ENCODE results near the gene LIG4.
A peak's percentile ranks its signal among the peaks of the same experiment; 100 is the strongest.

The LIG4 gene

DNA sequence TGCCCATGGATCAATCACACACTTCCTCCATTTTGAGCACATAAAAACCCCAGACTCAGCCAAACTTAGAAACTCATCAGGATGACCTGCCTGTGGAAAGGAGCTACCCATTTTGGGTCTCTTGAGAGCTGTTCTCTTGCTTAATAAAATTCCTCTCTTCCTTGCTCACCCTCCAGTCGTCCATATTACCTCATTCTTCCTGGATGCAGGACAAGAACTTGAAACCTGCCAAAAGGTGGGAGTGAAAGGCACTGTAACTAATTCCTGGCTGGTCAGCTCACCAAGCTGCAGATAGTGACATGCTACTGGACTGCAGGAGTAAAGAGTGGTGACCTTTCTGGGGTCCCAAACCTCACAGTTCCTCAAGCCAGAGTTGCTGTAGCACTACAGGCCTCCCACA lies 20.2 kb downstream of the LIG4 start:
- no peaks in the 10 kb centered on the region for H3K27me3 ChIP-seq (ENCODE audit: insufficient read depth, poor library complexity, severe bottlenecking)
- TF ChIP-seq, protein P1, sequence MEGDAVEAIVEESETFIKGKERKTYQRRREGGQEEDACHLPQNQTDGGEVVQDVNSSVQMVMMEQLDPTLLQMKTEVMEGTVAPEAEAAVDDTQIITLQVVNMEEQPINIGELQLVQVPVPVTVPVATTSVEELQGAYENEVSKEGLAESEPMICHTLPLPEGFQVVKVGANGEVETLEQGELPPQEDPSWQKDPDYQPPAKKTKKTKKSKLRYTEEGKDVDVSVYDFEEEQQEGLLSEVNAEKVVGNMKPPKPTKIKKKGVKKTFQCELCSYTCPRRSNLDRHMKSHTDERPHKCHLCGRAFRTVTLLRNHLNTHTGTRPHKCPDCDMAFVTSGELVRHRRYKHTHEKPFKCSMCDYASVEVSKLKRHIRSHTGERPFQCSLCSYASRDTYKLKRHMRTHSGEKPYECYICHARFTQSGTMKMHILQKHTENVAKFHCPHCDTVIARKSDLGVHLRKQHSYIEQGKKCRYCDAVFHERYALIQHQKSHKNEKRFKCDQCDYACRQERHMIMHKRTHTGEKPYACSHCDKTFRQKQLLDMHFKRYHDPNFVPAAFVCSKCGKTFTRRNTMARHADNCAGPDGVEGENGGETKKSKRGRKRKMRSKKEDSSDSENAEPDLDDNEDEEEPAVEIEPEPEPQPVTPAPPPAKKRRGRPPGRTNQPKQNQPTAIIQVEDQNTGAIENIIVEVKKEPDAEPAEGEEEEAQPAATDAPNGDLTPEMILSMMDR (IDR thresholded peaks at IDR 0.05; ENCODE audit: poor library complexity, severe bottlenecking), result no peak
- no peaks in the 10 kb centered on the region for H3K36me3 ChIP-seq (ENCODE audit: low read depth)
- no peak for DNase-seq (ENCODE audit: low spot score)
- peaks cover 16% of the 10 kb centered on the region for H3K4me1 ChIP-seq (ENCODE audit: insufficient read depth, poor library complexity, severe bottlenecking)
- no peaks in the 10 kb centered on the region for H3K9me3 ChIP-seq (ENCODE audit: severe bottlenecking)
- no peak overlapping the region for H3K4me3 ChIP-seq (ENCODE audit: severe bottlenecking)
- peak overlapping the region; percentile 71 for H3K27ac ChIP-seq (ENCODE audit: poor library complexity, severe bottlenecking)
- no peak for ATAC-seq (ENCODE audit: low read depth)

GRCh38 chr13:108194435-108194936 lies 20.9 kb downstream of the LIG4 start:
- no peak for DNase-seq (ENCODE audit: low spot score)
- no peaks in the 10 kb centered on the region for H3K9me3 ChIP-seq (ENCODE audit: severe bottlenecking)

DNA sequence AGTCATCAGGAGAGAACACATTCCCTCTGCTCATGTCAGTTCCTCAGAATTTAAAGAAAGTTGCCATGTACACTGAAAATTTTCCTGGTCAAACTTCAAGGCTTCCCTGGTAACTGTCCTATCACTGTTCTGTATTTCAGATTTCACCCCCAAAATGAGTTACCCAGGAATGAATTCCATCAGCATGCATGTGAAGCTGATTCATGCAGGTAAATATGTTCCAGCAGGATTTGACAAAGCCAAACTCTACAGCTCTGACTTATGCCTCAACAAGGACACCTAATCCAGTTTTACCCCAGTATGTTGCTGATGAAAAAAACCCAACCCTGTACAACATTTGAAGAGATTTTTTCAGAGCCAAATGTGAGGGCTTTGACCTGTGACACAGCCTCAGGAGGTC lies 21.5 kb downstream of the LIG4 start:
- ATAC-seq (ENCODE audit: low read depth), result peak; percentile 98
- no peaks in the 10 kb centered on the region for H3K36me3 ChIP-seq (ENCODE audit: low read depth)
- TF ChIP-seq, protein P1 (IDR thresholded peaks at IDR 0.05; ENCODE audit: poor library complexity, severe bottlenecking), result no peak

More at GRCh38 chr13:108194435-108194936, 20.9 kb downstream of the LIG4 start:
- TF ChIP-seq, protein P1 (IDR thresholded peaks at IDR 0.05; ENCODE audit: poor library complexity, severe bottlenecking), result no peak
- Histone ChIP-seq H3K27me3 (ENCODE audit: insufficient read depth, poor library complexity, severe bottlenecking) (no peaks in the 10 kb centered on the region), H3K4me1 (ENCODE audit: insufficient read depth, poor library complexity, severe bottlenecking) (peaks cover 16% of the 10 kb centered on the region), H3K36me3 (ENCODE audit: low read depth) (no peaks in the 10 kb centered on the region), H3K27ac (ENCODE audit: poor library complexity, severe bottlenecking) (peak overlapping the region; percentile 71), H3K4me3 (ENCODE audit: severe bottlenecking) (no peak overlapping the region)
- no peak for ATAC-seq (ENCODE audit: low read depth)

DNA sequence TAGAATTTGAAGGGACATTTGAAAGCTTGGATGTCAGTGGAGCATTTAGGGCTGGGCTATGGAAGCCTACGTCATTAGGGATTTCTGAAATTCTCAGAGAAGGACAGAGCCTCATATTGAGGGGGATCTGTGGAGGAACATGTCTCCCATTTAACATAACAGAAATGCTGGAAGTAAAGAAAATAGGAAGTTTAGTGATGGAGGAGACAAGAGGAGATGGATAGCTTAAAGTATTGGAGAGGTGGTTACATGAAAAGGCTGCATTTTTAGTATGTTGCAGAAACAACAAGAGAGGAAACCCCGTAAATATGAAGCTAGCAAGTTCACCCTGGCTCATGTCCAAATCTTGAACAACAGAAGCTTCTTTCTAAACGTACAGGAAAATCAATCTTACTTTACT lies 24.4 kb downstream of the LIG4 start:
- TF ChIP-seq, protein P1 (IDR thresholded peaks at IDR 0.05; ENCODE audit: poor library complexity, severe bottlenecking), result no peak
- Histone ChIP-seq H3K9me3 (ENCODE audit: severe bottlenecking) (no peaks in the 10 kb centered on the region), H3K4me1 (ENCODE audit: insufficient read depth, poor library complexity, severe bottlenecking) (peaks cover 16% of the 10 kb centered on the region), H3K27me3 (ENCODE audit: insufficient read depth, poor library complexity, severe bottlenecking) (no peaks in the 10 kb centered on the region), H3K4me3 (ENCODE audit: severe bottlenecking) (no peak overlapping the region), H3K27ac (ENCODE audit: poor library complexity, severe bottlenecking) (no peak overlapping the region), H3K36me3 (ENCODE audit: low read depth) (no peaks in the 10 kb centered on the region)
- DNase-seq (ENCODE audit: low spot score), result no peak
- ATAC-seq (ENCODE audit: low read depth), result no peak

More for the DNA sequence above, 21.5 kb downstream of the LIG4 start:
- no peak for DNase-seq (ENCODE audit: low spot score)
- Histone ChIP-seq H3K4me1 (ENCODE audit: insufficient read depth, poor library complexity, severe bottlenecking) (peaks cover 16% of the 10 kb centered on the region), H3K27ac (ENCODE audit: poor library complexity, severe bottlenecking) (peak overlapping the region; percentile 71), H3K4me3 (ENCODE audit: severe bottlenecking) (no peak overlapping the region), H3K27me3 (ENCODE audit: insufficient read depth, poor library complexity, severe bottlenecking) (no peaks in the 10 kb centered on the region), H3K9me3 (ENCODE audit: severe bottlenecking) (no peaks in the 10 kb centered on the region)

DNA sequence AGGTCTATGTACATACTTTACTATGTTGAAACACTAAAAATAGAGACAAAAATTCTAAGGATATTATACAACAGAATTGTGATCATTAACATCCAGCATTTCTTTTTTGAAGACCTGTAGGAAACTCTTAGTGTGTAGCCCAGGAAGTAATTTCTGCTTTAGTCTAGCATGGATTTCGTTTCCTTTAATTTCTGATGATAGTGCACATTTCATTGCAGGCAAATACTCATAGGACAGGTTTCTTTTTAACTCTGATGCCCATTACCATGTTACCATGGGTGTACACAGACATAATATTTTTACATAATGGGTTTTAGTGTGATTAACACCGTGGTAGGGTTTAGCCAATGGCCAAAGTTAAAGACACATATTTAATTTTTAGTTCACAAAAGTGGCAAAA lies 27.1 kb downstream of the LIG4 start:
- Histone ChIP-seq H3K36me3 (ENCODE audit: low read depth) (no peaks in the 10 kb centered on the region), H3K4me1 (ENCODE audit: insufficient read depth, poor library complexity, severe bottlenecking) (peaks cover 3% of the 10 kb centered on the region), H3K4me3 (ENCODE audit: severe bottlenecking) (no peak overlapping the region), H3K27me3 (ENCODE audit: insufficient read depth, poor library complexity, severe bottlenecking) (no peaks in the 10 kb centered on the region), H3K27ac (ENCODE audit: poor library complexity, severe bottlenecking) (no peak overlapping the region), H3K9me3 (ENCODE audit: severe bottlenecking) (no peaks in the 10 kb centered on the region)
- no peak for ATAC-seq (ENCODE audit: low read depth)
- DNase-seq (ENCODE audit: low spot score), result no peak
- TF ChIP-seq, protein P1 (IDR thresholded peaks at IDR 0.05; ENCODE audit: poor library complexity, severe bottlenecking), result no peak

All from RWPE2 (cell line).